H1 (cell line): ENCODE measurements around the gene USP36. TPM values are rescaled to one million over a fixed set of nuclear protein-coding genes. Genes with fewer than 3 reads are reported as not detected.

Source experiments
- CTCF ChIA-PET: fragments of 300-600 bp; sonication (Branson Sonifier 250); formaldehyde crosslinking; loops from one replicate; lab custom pipeline; 2021; ENCODE audit not compliant: partially characterized antibody; lab: Charles Lee
- POLR2A ChIA-PET: fragments of 300-600 bp; sonication (Branson Sonifier 250); formaldehyde crosslinking; loops from one replicate; lab custom pipeline; 2021; ENCODE audit warnings: inconsistent platforms; ENCODE audit not compliant: partially characterized antibody; lab: Charles Lee
- DNase-seq, 2 experiments: peaks; one replicate each; pipeline versions ENCODE4 v3.0.0 to v3.0.0-alpha.2; 2010 to 2022; ENCODE audit warnings: low spot score in 2 of 2, low read depth in 1 of 2, mixed read lengths in 1 of 2
- FAIRE-seq: peaks from 2 replicates; lab custom pipeline; 2011; peaks lifted over from hg19 to GRCh38; lab: Jason Lieb, UNC
- H2AFZ ChIP-seq: 2 replicates; pipeline ENCODE4 v1.8.1; 2012; ENCODE audit warnings: low read length, inconsistent platforms
- H2AK5ac ChIP-seq: 2 replicates; pipeline ENCODE4 v1.6.1; 2013; ENCODE audit warnings: low read depth, low read length
- H2BK120ac ChIP-seq: replicated peaks from 2 replicates; pipeline ENCODE3; 2013; ENCODE audit warnings: low read depth, low read length, inconsistent platforms
- H2BK12ac ChIP-seq: 2 replicates; pipeline ENCODE4 v1.6.1; 2013; ENCODE audit warnings: low read depth, low read length
- H2BK15ac ChIP-seq: 2 replicates; pipeline ENCODE4 v1.6.1; 2013; ENCODE audit warnings: low read length
- H2BK20ac ChIP-seq: 2 replicates; pipeline ENCODE4 v1.6.1; 2013; ENCODE audit warnings: low read length
- H2BK5ac ChIP-seq: 2 replicates; pipeline ENCODE4 v1.6.1; 2013; ENCODE audit warnings: low read depth, low read length
- H3K14ac ChIP-seq: 2 replicates; pipeline ENCODE4 v1.6.1; 2013; ENCODE audit warnings: inconsistent platforms; ENCODE audit not compliant: insufficient read length
- H3K18ac ChIP-seq: 2 replicates; pipeline ENCODE4 v1.6.1; 2013; ENCODE audit warnings: low read length; ENCODE audit errors: extremely low read depth
- H3K23ac ChIP-seq: 2 replicates; pipeline ENCODE4 v1.6.1; 2013; ENCODE audit warnings: inconsistent platforms; ENCODE audit not compliant: insufficient read length
- H3K23me2 ChIP-seq: 2 replicates; pipeline ENCODE4 v1.6.1; 2013; ENCODE audit warnings: low read depth, low read length
- H3K27ac ChIP-seq: 2 replicates; pipeline ENCODE4 v1.6.1; 2011; ENCODE audit warnings: low read depth, low read length, inconsistent platforms
- H3K27me3 ChIP-seq, 4 experiments: replicated peaks in 1 of 4; 1 replicate in 1 of 4; 2 replicates in 3 of 4; pipeline versions ENCODE4 v1.6.1 to v1.8.1; 2011 to 2013; ENCODE audit warnings: low read length in 3 of 4, mild to moderate bottlenecking in 3 of 4, inconsistent platforms in 2 of 4, mixed read lengths in 2 of 4, moderate library complexity in 1 of 4; ENCODE audit not compliant: control insufficient read depth in 3 of 4, insufficient read depth in 3 of 4; ENCODE audit errors: extremely low read depth in 1 of 4
- H3K36me3 ChIP-seq, 4 experiments: 2 replicates each; pipeline versions ENCODE4 v1.6.1 to v1.8.1; 2011 to 2013; ENCODE audit warnings: mild to moderate bottlenecking in 4 of 4, low read length in 3 of 4, moderate library complexity in 2 of 4, control low read depth in 1 of 4, inconsistent platforms in 1 of 4; ENCODE audit not compliant: insufficient read depth in 4 of 4, control insufficient read depth in 2 of 4
- H3K4ac ChIP-seq: replicated peaks from 2 replicates; pipeline ENCODE3; 2013; ENCODE audit warnings: low read length, low read depth, mixed read lengths, inconsistent platforms; ENCODE audit not compliant: insufficient read length
- H3K4me1 ChIP-seq, 4 experiments: replicated peaks in 1 of 4; 1 replicate in 1 of 4; 2 replicates in 3 of 4; pipeline versions ENCODE4 v1.6.1 to v1.8.1; 2011 to 2013; ENCODE audit warnings: low read length in 3 of 4, inconsistent platforms in 2 of 4, mixed read lengths in 1 of 4; ENCODE audit not compliant: insufficient read depth in 4 of 4, control insufficient read depth in 3 of 4
- H3K4me2 ChIP-seq, 2 experiments: 2 replicates each; pipeline versions ENCODE4 v1.6.1 to v1.8.1; 2011 to 2013; ENCODE audit warnings: low read depth in 2 of 2, low read length in 2 of 2, control low read depth in 1 of 2, inconsistent platforms in 1 of 2, mild to moderate bottlenecking in 1 of 2; ENCODE audit not compliant: insufficient read depth in 1 of 2
- H3K4me3 ChIP-seq, 4 experiments: fragments of 200-600, 300-600 bp in 1 of 4; sonication (generic), shearing (Covaris generic), sonication (Bioruptor Twin) in 1 of 4; 2 replicates each; pipeline versions ENCODE4 v1.5.1 to v1.8.1; 2011 to 2016; ENCODE audit warnings: low read length in 4 of 4, low read depth in 3 of 4, control low read depth in 2 of 4, inconsistent platforms in 2 of 4, mild to moderate bottlenecking in 2 of 4, mixed read lengths in 1 of 4, moderate library complexity in 1 of 4; ENCODE audit not compliant: insufficient read depth in 2 of 4; ENCODE audit errors: extremely low read depth in 1 of 4
- H3K56ac ChIP-seq: replicated peaks from 2 replicates; pipeline ENCODE3; 2013; ENCODE audit warnings: low read depth, mild to moderate bottlenecking, mixed read lengths, low read length, inconsistent platforms; ENCODE audit not compliant: insufficient read length
- H3K79me1 ChIP-seq: 2 replicates; pipeline ENCODE4 v1.6.1; 2013; ENCODE audit warnings: low read depth, low read length, control low read depth
- H3K79me2 ChIP-seq, 2 experiments: 2 replicates each; pipeline versions ENCODE4 v1.6.1 to v1.8.1; 2012 to 2013; ENCODE audit warnings: low read length in 2 of 2, mild to moderate bottlenecking in 2 of 2, inconsistent platforms in 1 of 2; ENCODE audit not compliant: insufficient read depth in 2 of 2, control insufficient read depth in 1 of 2
- H3K9ac ChIP-seq, 4 experiments: replicated peaks in 1 of 4; 1 replicate in 1 of 4; 2 replicates in 3 of 4; pipeline versions ENCODE4 v1.6.1 to v1.8.1; 2011 to 2013; ENCODE audit warnings: low read depth in 3 of 4, low read length in 3 of 4, control low read depth in 2 of 4, mild to moderate bottlenecking in 2 of 4, moderate library complexity in 2 of 4, inconsistent platforms in 1 of 4; ENCODE audit errors: extremely low read depth in 1 of 4
- H3K9me3 ChIP-seq, 2 experiments: 2 replicates each; pipeline versions ENCODE4 v1.6.1 to v1.8.1; 2012 to 2013; ENCODE audit warnings: mild to moderate bottlenecking in 2 of 2, moderate library complexity in 2 of 2, control low read depth in 1 of 2, inconsistent platforms in 1 of 2, low read depth in 1 of 2, low read length in 1 of 2, mixed read lengths in 1 of 2; ENCODE audit not compliant: insufficient read depth in 2 of 2
- H4K20me1 ChIP-seq, 2 experiments: replicated peaks in 1 of 2; 2 replicates each; pipeline versions ENCODE3 to v1.8.1; 2011 to 2013; ENCODE audit warnings: inconsistent platforms in 2 of 2, low read length in 2 of 2, mild to moderate bottlenecking in 1 of 2; ENCODE audit not compliant: insufficient read depth in 2 of 2, control insufficient read depth in 1 of 2
- H4K5ac ChIP-seq: 2 replicates; pipeline ENCODE4 v1.6.1; 2013; ENCODE audit warnings: low read length, low read depth, mixed read lengths, inconsistent platforms; ENCODE audit not compliant: insufficient read length
- H4K8ac ChIP-seq: 2 replicates; pipeline ENCODE4 v1.8.0; 2013; ENCODE audit warnings: mild to moderate bottlenecking, moderate library complexity, low read length, inconsistent platforms; ENCODE audit not compliant: insufficient read depth; ENCODE audit errors: extremely low read depth
- H4K91ac ChIP-seq: replicated peaks from 2 replicates; pipeline ENCODE3; 2013; ENCODE audit warnings: low read length, mixed read lengths, inconsistent platforms; ENCODE audit not compliant: insufficient read length
- BCL11A ChIP-seq, 2 experiments: IDR thresholded peaks; one replicate each; pipeline ENCODE4 v1.6.1; 2011; ENCODE audit warnings: low read depth in 2 of 2, low read length in 2 of 2, mild to moderate bottlenecking in 2 of 2
- GTF2F1 ChIP-seq: IDR thresholded peaks from 2 replicates; pipeline ENCODE4 v1.6.1; 2012; ENCODE audit warnings: low read depth, low read length, improper control_type of control experiment, borderline replicate concordance
- KDM5A ChIP-seq: fragments of 200-600 bp; IDR thresholded peaks from 2 replicates; pipeline ENCODE4 v1.7.1; 2012; ENCODE audit warnings: mild to moderate bottlenecking, low read length, inconsistent platforms, mixed read lengths
- NANOG ChIP-seq: IDR thresholded peaks from 2 replicates; pipeline ENCODE4 v1.6.1; 2011; ENCODE audit warnings: low read length, low read depth, mild to moderate bottlenecking, inconsistent platforms; ENCODE audit not compliant: insufficient read depth, poor library complexity, severe bottlenecking
- POU5F1 ChIP-seq: IDR thresholded peaks from 2 replicates; pipeline ENCODE4 v1.6.1; 2011; ENCODE audit warnings: low read depth, mild to moderate bottlenecking, low read length, moderate library complexity
- RAD21 ChIP-seq, 2 experiments: IDR thresholded peaks in 1 of 2; conservative IDR thresholded peaks in 1 of 2; 2 replicates each; pipeline ENCODE4 v1.6.1; 2011; ENCODE audit warnings: low read depth in 2 of 2, low read length in 2 of 2, improper control_type of control experiment in 1 of 2, inconsistent platforms in 1 of 2, mild to moderate bottlenecking in 1 of 2, moderate library complexity in 1 of 2
- RFX5 ChIP-seq: IDR thresholded peaks from 2 replicates; pipeline ENCODE4 v1.6.1; 2011; ENCODE audit warnings: low read depth, low read length, improper control_type of control experiment, borderline replicate concordance
- SAP30 ChIP-seq: fragments of 300-600 bp; sonication (generic); IDR thresholded peaks from 2 replicates; pipeline ENCODE4 v1.7.1; 2012; ENCODE audit warnings: low read length, moderate library complexity, mild to moderate bottlenecking, inconsistent platforms; ENCODE audit not compliant: insufficient read depth, insufficient replicate concordance
- SP2 ChIP-seq: IDR thresholded peaks from 2 replicates; pipeline ENCODE4 v1.6.1; 2012; ENCODE audit warnings: mild to moderate bottlenecking, low read length, inconsistent platforms
- SUZ12 ChIP-seq: fragments of 200-600 bp; sonication (generic); IDR thresholded peaks from 2 replicates; pipeline ENCODE4 v1.6.1; 2012; ENCODE audit warnings: mild to moderate bottlenecking, inconsistent platforms, low read length, moderate library complexity, mixed read lengths
- TAF1 ChIP-seq: IDR thresholded peaks from 2 replicates; pipeline ENCODE4 v1.6.1; 2011; ENCODE audit warnings: mild to moderate bottlenecking, low read depth, low read length
- TBP ChIP-seq: IDR thresholded peaks from 2 replicates; pipeline ENCODE4 v1.6.1; 2011; ENCODE audit warnings: low read depth, low read length, improper control_type of control experiment
- TCF12 ChIP-seq: IDR thresholded peaks from 2 replicates; pipeline ENCODE4 v1.6.1; 2011; ENCODE audit warnings: low read depth, mild to moderate bottlenecking, low read length
- TEAD4 ChIP-seq: IDR thresholded peaks from 2 replicates; pipeline ENCODE4 v1.6.1; 2012; ENCODE audit warnings: low read depth, low read length, inconsistent platforms, mixed read lengths
- YY1 ChIP-seq: IDR thresholded peaks from 2 replicates; pipeline ENCODE4 v1.6.1; 2011; ENCODE audit warnings: low read depth, mild to moderate bottlenecking, low read length
- WGBS, 2 experiments: shearing (Covaris generic) in 1 of 2; methylation state at CpG; one replicate each; pipeline versions ENCODE4 v1.1.6 to v1.1.7; 2013 to 2015; ENCODE audit warnings: low lambda C conversion rate in 2 of 2, mixed read lengths in 2 of 2, inconsistent platforms in 1 of 2, low coverage in 1 of 2, missing lambda C conversion rate in 1 of 2; ENCODE audit not compliant: insufficient replicate concordance in 2 of 2, insufficient coverage in 1 of 2, insufficient read length in 1 of 2; ENCODE audit errors: extremely low coverage in 1 of 2, missing lambda C conversion rate in 1 of 2; 5-methylcytosine and 5-hydroxymethylcytosine counted together
- polyA plus RNA-seq, 7 experiments: library from polyadenylated mRNA; depleted of rRNA in 3 of 7; stranded (reverse) in 5 of 7; unstranded in 2 of 7; fragments of >200 nt in 5 of 7; fragments of 200-250 nt in 2 of 7; gene quantifications; 1 replicate in 5 of 7; 2 replicates in 1 of 7; 4 replicates in 1 of 7; pipeline versions ENCODE4 v1.2.1 to v1.2.3, GENCODE V29; 2011 to 2013; ENCODE audit warnings: missing spikeins in 2 of 7, mixed read lengths in 2 of 7
- total RNA-seq: library from RNA; stranded (reverse); fragmentation: NEBNext Ultra II Directional; extraction: Animal tissue kit (Norgen Biotek cat#: 25700); gene quantifications from 2 replicates; pipeline ENCODE4 v1.2.1, GENCODE V29; 2021

The USP36 gene
- total and polyA plus RNA-seq, 2 of the 8 experiments (the other 6 are each of a cell fraction or from before 2014, with no cell fraction given): 40.7 to 67.7 TPM

DNA sequence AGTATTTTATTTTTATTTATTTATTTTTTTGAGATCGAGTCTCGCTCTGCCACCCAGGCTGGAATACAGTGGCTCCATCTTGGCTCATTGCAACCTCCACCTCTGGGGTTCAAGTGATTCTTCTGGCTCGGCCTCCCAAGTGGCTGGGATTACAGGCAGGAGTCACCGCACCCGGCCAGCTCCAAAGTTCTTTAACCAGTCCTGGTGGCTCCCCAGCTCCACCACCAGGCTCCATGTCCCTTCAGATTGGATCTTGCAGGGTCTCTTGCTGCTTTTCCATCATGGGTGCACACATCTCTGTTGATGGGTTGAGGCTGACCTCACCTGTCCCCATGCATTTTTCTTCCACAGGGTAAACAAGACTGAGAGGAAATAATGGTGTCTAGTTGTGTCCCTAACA, 8.4 kb upstream of the USP36 start:
- Histone ChIP-seq H3K36me3 (no peaks in the 10 kb centered on the region; a peak in 1 of 8 replicates), H3K14ac (no peak overlapping the region), H2BK20ac (no peak overlapping the region), H3K23ac (no peak overlapping the region), H2AFZ (no peak overlapping the region), H4K20me1 (no peaks in the 10 kb centered on the region), H2BK15ac (no peak overlapping the region), H3K23me2 (no peaks in the 10 kb centered on the region; the same call in 1 of the 2 replicates), H4K5ac (no peak overlapping the region), H3K27ac (no peak overlapping the region), H2BK5ac (no peak overlapping the region), H2AK5ac (no peak overlapping the region), H3K4me3 (no peak overlapping the region), H3K4me2 (no peak overlapping the region), H4K91ac (no peak overlapping the region), H3K79me2 (no peaks in the 10 kb centered on the region), H3K56ac (no peak overlapping the region), H2BK12ac (no peak overlapping the region), H4K8ac (no peak overlapping the region), H3K4ac (no peak overlapping the region), H3K79me1 (no peaks in the 10 kb centered on the region), H3K4me1 (no peaks in the 10 kb centered on the region; a peak in 1 of 7 replicates), H3K9me3 (no peaks in the 10 kb centered on the region), H3K18ac (no peak overlapping the region), H3K9ac (no peak overlapping the region), H2BK120ac (no peak overlapping the region), H3K27me3 (no peaks in the 10 kb centered on the region)
- ChIA-PET CTCF (interaction anchor here (0.6 kb wide), 1 partner anchor 147 kb away, joined by 3 read pairs; no protein-coding TSS in a partner anchor), POLR2A (no interaction called here)
- no peak for DNase-seq
- FAIRE-seq: no peak
- WGBS, 2 experiments: 90% methylated on average over 5 of the region's 5 CpGs; no CpG with 5 or more reads in 1 of the 2 experiments
- TF ChIP-seq TEAD4 (no peak), YY1 (no peak), RAD21 (IDR thresholded peaks at IDR 0.05 in 1 of 2, conservative IDR thresholded peaks at IDR 0.05 in 1 of 2; ENCODE audit: low read depth in 2 of 2, low read length in 2 of 2) (no peak), POU5F1 (no peak), GTF2F1 (no peak), RFX5 (no peak), TCF12 (no peak), TAF1 (no peak), KDM5A (no peak), BCL11A (IDR thresholded peaks at IDR 0.05; ENCODE audit: low read depth in 2 of 2, low read length in 2 of 2) (no peak), TBP (no peak), SUZ12 (no peak), NANOG (no peak), SP2 (no peak), SAP30 (no peak)
